Left lung (tissue), 10 donors: ENCODE data around the gene CFAP100. TPM values are rescaled to one million over a fixed set of nuclear protein-coding genes. Genes with fewer than 3 reads are reported as not detected.
A peak's percentile ranks its signal among the peaks of the same experiment; 100 is the strongest.

Experiments
- ATAC-seq: fragments of 200-7000 bp; cut with Tn5 transposase; one replicate; pipeline ENCODE4 v1.9.1; 2020; ENCODE audit warnings: moderate library complexity
- DNase-seq, 4 donors: peaks; one replicate each; pipeline ENCODE4 v3.0.0-alpha.2; 2013 to 2020
- H3K27ac ChIP-seq, 2 donors: fragments of 200-600 bp; sonication (generic) in 1 of 2; one replicate each; pipeline versions ENCODE4 v1.5.0 to v1.8.0; 2020 to 2021
- H3K27me3 ChIP-seq, 2 donors: fragments of 200-600 bp; sonication (generic) in 1 of 2; one replicate each; pipeline versions ENCODE4 v1.5.0 to v1.8.0; 2020 to 2021
- H3K36me3 ChIP-seq, 2 donors: fragments of 200-600 bp; sonication (generic) in 1 of 2; one replicate each; pipeline versions ENCODE4 v1.5.0 to v1.8.0; 2020 to 2021
- H3K4me1 ChIP-seq, 2 donors: fragments of 200-600 bp; one replicate each; pipeline ENCODE4 v1.8.0; 2021
- H3K4me3 ChIP-seq, 2 donors: fragments of 200-600 bp; sonication (generic) in 1 of 2; one replicate each; pipeline versions ENCODE4 v1.5.0 to v1.8.0; 2020 to 2021; ENCODE audit warnings: mild to moderate bottlenecking in 1 of 2
- H3K9me3 ChIP-seq, 2 donors: fragments of 200-600 bp; sonication (generic) in 1 of 2; one replicate each; pipeline versions ENCODE4 v1.5.0 to v1.8.0; 2020 to 2021
- CTCF ChIP-seq, 2 donors: fragments of 200-600 bp; sonication (generic) in 1 of 2; IDR thresholded peaks; one replicate each; pipeline versions ENCODE4 v1.5.0 to v1.8.0; 2021; ENCODE audit warnings: antibody characterized with exemption in 2 of 2
- intact Hi-C, 2 donors: fragments of 100-400 bp; cut with DNase I; formaldehyde crosslinking; loops; one replicate each; pipeline versions ENCODE4 v1.11.2 to v1.14.2; 2022
- polyA plus RNA-seq, 6 donors: library from polyadenylated mRNA; unstranded; fragments of 120-200 nt; gene quantifications; one replicate each; pipeline ENCODE4 v1.2.1, GENCODE V29; 2013; ENCODE audit not compliant: insufficient read length in 6 of 6
- total RNA-seq, 2 donors: library from RNA; stranded (reverse); fragmentation: NEBNext Ultra II Directional; extraction: Animal tissue kit (Norgen Biotek cat#: 25700); gene quantifications; one replicate each; pipeline ENCODE4 v1.2.1, GENCODE V29; 2021
- donor health status: DM: no; HTN: yes; CAD: no.
- donor health status: DM: no; HTN: no; CAD: no.

CFAP100 gene
- total and polyA plus RNA-seq, 8 donors, result 1.0 to 8.2 (median 6.1) TPM; not detected in 1

- TF ChIP-seq CTCF (IDR thresholded peaks at IDR 0.05), result no peak
- Histone ChIP-seq H3K9me3 (no peaks in the 10 kb centered on the region), H3K36me3 (peaks cover 0 to 95% of the 10 kb centered on the region in 2 donors), H3K27me3 (no peaks in the 10 kb centered on the region), H3K4me1 (no peaks in the 10 kb centered on the region), H3K27ac (no peak overlapping the region), H3K4me3 (no peak overlapping the region)
- intact Hi-C loops, result no loop called here
- peak in 1 of 4 donors; percentile 24 for DNase-seq
- ATAC-seq, result no peak
These were observed 42.4 kb downstream of the CFAP100 start for GRCh38 chr3:126436826-126437717.

GRCh38 chr3:126438186-126438585, 43.5 kb downstream of the CFAP100 start:
- no peaks in the 10 kb centered on the region for H3K4me1 ChIP-seq
- H3K27me3 ChIP-seq, result no peaks in the 10 kb centered on the region
- ATAC-seq (no peak), DNase-seq (peak in 1 of 4 donors; percentile 51)
- H3K4me3 ChIP-seq, result no peak overlapping the region
- no peak overlapping the region for H3K27ac ChIP-seq
- H3K9me3 ChIP-seq, result no peaks in the 10 kb centered on the region
- H3K36me3 ChIP-seq, result peaks cover 0 to 99% of the 10 kb centered on the region in 2 donors
- no peak for TF ChIP-seq CTCF (IDR thresholded peaks at IDR 0.05)
- intact Hi-C loops, result no loop called here

GRCh38 chr3:126438746-126439145, 44.0 kb downstream of the CFAP100 start:
- Histone ChIP-seq H3K27ac (no peak overlapping the region), H3K27me3 (no peaks in the 10 kb centered on the region), H3K36me3 (peaks cover 0 to 94% of the 10 kb centered on the region in 2 donors), H3K4me1 (no peaks in the 10 kb centered on the region), H3K9me3 (no peaks in the 10 kb centered on the region), H3K4me3 (no peak overlapping the region)
- no peak for TF ChIP-seq CTCF (IDR thresholded peaks at IDR 0.05)
- intact Hi-C loops, result no loop called here
- ATAC-seq, result no peak
- peak in 1 of 4 donors; percentile 23 for DNase-seq

- Histone ChIP-seq H3K4me1 (peaks cover 0 to under 1% of the 10 kb centered on the region in 2 donors), H3K4me3 (no peak overlapping the region), H3K27me3 (no peaks in the 10 kb centered on the region), H3K27ac (no peak overlapping the region), H3K36me3 (peaks cover 0 to 87% of the 10 kb centered on the region in 2 donors), H3K9me3 (no peaks in the 10 kb centered on the region)
- no peak for ATAC-seq
- peak in 1 of 4 donors; percentile 64 for DNase-seq
- no peak for TF ChIP-seq CTCF (IDR thresholded peaks at IDR 0.05)
- intact Hi-C loops, result no loop called here
These were observed 44.7 kb downstream of the CFAP100 start for GRCh38 chr3:126439346-126439967.
